Measurements from ENCODE around the gene PPP1R26.

PPP1R26 gene

GRCh38 chr9:135521608-135522095 is 42.1 kb downstream of the PPP1R26 start:
- TF ChIP-seq CTCF (conservative IDR thresholded peaks at IDR 0.05) = no peak

GRCh38 chr9:135522137-135522877 is 42.7 kb downstream of the PPP1R26 start:
- no peak overlapping the region for H3K27ac ChIP-seq
- no peak for TF ChIP-seq CTCF (conservative IDR thresholded peaks at IDR 0.05)

More at GRCh38 chr9:135521608-135522095, 42.1 kb downstream of the PPP1R26 start:
- no peak overlapping the region for H3K27ac ChIP-seq

GRCh38 chr9:135522931-135523330 is 43.3 kb downstream of the PPP1R26 start:
- no peak for TF ChIP-seq CTCF (conservative IDR thresholded peaks at IDR 0.05)
- no peak overlapping the region for H3K27ac ChIP-seq

- no peak for TF ChIP-seq CTCF (conservative IDR thresholded peaks at IDR 0.05)
- no peak overlapping the region for H3K27ac ChIP-seq
These were observed 44.0 kb downstream of the PPP1R26 start for GRCh38 chr9:135523521-135524129.

GRCh38 chr9:135524130-135524861 is 44.7 kb downstream of the PPP1R26 start:
- no peak for TF ChIP-seq CTCF (conservative IDR thresholded peaks at IDR 0.05)
- H3K27ac ChIP-seq = no peak overlapping the region

- TF ChIP-seq CTCF (conservative IDR thresholded peaks at IDR 0.05) = no peak
These were observed 45.9 kb downstream of the PPP1R26 start for GRCh38 chr9:135525241-135526088.

More at GRCh38 chr9:135525241-135526088, 45.9 kb downstream of the PPP1R26 start:
- no peak overlapping the region for H3K27ac ChIP-seq
